Measurements from ENCODE around the gene GDF2. TPM values are rescaled to one million over a fixed set of nuclear protein-coding genes. Genes with fewer than 3 reads are reported as not detected.

GDF2 gene
- total and polyA plus RNA-seq, 10 of the 15 experiments (the other 5 are each of a cell fraction or from before 2014, with no cell fraction given) = not detected

DNA sequence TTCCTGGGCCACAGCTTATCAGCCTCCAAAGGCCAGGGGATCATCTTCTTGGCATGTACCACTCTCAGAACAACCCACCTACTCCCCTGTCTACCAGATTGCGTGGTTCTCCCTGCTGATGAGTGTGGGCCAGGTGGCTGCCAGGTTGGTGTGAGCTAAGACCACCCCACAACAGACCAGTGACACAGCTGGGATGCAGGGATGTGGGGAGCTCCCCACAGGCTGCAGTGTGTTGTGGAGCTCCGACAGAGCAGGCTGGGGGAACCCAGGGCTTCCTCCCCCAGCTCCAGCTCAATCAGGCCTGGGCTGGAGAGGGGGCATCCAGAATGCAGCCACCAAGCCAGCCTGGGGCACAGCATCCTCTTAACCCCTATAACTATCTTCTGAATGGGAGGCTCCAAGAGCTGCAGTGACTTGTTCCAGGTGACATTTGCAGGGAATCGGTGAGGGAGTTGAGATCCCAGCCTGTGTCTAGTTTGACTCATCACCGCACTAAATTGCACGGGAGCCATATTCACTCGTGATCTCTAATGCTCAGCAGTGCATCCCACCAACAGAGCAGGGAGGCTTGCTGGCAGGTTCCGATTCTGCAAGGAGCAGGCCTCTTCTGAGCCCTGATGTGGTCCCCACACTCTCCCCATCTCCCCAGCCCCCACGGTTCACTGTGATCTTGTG lies 596 bp upstream of the GDF2 start:
- no peak for DNase-seq (ENCODE audit: low read depth, low spot score)
- no peaks in the 10 kb centered on the region for H3K79me2 ChIP-seq (ENCODE audit: control insufficient read depth, insufficient read depth, low read length)
- RAD21 ChIA-PET (ENCODE audit: unreplicated experiment) = interaction anchor here (2.5 kb wide), 1 partner anchor 10 kb away, joined by 10 read pairs; no protein-coding TSS in a partner anchor
- no peaks in the 10 kb centered on the region; a peak in 1 of 4 replicates for H3K27me3 ChIP-seq (replicated peaks in 1 of 2; ENCODE audit: control insufficient read depth in 2 of 2, insufficient read depth in 2 of 2, low read length in 1 of 2)
- no peaks in the 10 kb centered on the region for H4K20me1 ChIP-seq (ENCODE audit: control insufficient read depth, insufficient read depth)
- no peak overlapping the region for H3K4me2 ChIP-seq (ENCODE audit: control insufficient read depth, insufficient read depth)
- no peak overlapping the region for H3K27ac ChIP-seq (ENCODE audit: control insufficient read depth, insufficient read depth)
- WGBS (ENCODE audit: insufficient coverage, insufficient replicate concordance, low lambda C conversion rate, missing lambda C conversion rate) = 25% methylated on average over 8 of the region's 8 CpGs
- no peak overlapping the region for H3K9ac ChIP-seq (ENCODE audit: control insufficient read depth, insufficient read depth, low read length)
- CTCF ChIA-PET = no interaction called here
- TF ChIP-seq, protein P1, sequence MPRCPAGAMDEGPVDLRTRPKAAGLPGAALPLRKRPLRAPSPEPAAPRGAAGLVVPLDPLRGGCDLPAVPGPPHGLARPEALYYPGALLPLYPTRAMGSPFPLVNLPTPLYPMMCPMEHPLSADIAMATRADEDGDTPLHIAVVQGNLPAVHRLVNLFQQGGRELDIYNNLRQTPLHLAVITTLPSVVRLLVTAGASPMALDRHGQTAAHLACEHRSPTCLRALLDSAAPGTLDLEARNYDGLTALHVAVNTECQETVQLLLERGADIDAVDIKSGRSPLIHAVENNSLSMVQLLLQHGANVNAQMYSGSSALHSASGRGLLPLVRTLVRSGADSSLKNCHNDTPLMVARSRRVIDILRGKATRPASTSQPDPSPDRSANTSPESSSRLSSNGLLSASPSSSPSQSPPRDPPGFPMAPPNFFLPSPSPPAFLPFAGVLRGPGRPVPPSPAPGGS (IDR thresholded peaks at IDR 0.05; ENCODE audit: borderline replicate concordance, insufficient read depth, low read depth, low read length, poor library complexity, severe bottlenecking) = peak; percentile 38
- no peak for TF ChIP-seq ZNF207 (IDR thresholded peaks at IDR 0.05; ENCODE audit: borderline replicate concordance)
- ATAC-seq = no peak
- in situ Hi-C loops (cut with MboI) = no loop called here
- intact Hi-C loops (cut with micrococcal nuclease; ENCODE audit: unreplicated experiment) = no loop called here
- SMC1A ChIA-PET (ENCODE audit: uncharacterized antibody, unreplicated experiment) = no interaction called here
- no peak overlapping the region for H3K4me3 ChIP-seq
- no peak overlapping the region for H2AFZ ChIP-seq (ENCODE audit: control insufficient read depth, low read depth, low read length)
- H3K9me3 ChIP-seq (replicated peaks; ENCODE audit: control insufficient read depth, insufficient read depth, low read length) = no peaks in the 10 kb centered on the region
- H3K36me3 ChIP-seq (ENCODE audit: control insufficient read depth in 2 of 2, insufficient read depth in 2 of 2, low read length in 1 of 2) = no peaks in the 10 kb centered on the region
- no peak for FAIRE-seq
- no TSS peak for BruUV-seq (replicated peaks)
- POLR2A ChIA-PET = no interaction called here
- no peaks in the 10 kb centered on the region for H3K4me1 ChIP-seq (ENCODE audit: control insufficient read depth, insufficient read depth, low read length)

DNA sequence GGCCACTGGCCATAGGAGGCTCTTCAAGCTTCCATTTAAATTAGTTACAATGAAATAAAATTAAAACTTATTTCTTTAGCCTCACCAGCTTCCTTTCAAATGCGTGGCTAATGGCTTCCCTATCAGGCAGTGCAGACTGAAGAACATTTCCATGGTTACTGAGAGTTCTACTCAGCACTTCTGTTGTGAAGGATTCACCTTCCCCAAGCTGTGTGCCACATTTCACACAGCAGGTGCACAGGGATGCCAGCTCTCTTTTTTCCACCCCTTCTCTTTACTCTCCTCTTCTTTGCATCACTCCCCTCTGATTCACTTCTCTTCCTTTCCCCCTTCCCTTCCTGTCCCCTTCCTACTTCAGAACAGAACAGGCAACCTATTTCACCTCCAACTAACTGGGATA lies 833 bp downstream of the GDF2 start:
- Histone ChIP-seq H4K20me1 (ENCODE audit: control insufficient read depth, insufficient read depth) (no peaks in the 10 kb centered on the region; the same call in 1 of the 2 replicates), H3K27ac (ENCODE audit: control insufficient read depth, insufficient read depth) (no peak overlapping the region), H3K4me3 (no peak overlapping the region), H2AFZ (ENCODE audit: control insufficient read depth, low read depth, low read length) (no peak overlapping the region), H3K9ac (ENCODE audit: control insufficient read depth, insufficient read depth, low read length) (no peak overlapping the region), H3K4me2 (ENCODE audit: control insufficient read depth, insufficient read depth) (no peak overlapping the region), H3K4me1 (ENCODE audit: control insufficient read depth, insufficient read depth, low read length) (no peaks in the 10 kb centered on the region), H3K79me2 (ENCODE audit: control insufficient read depth, insufficient read depth, low read length) (no peaks in the 10 kb centered on the region), H3K9me3 (replicated peaks; ENCODE audit: control insufficient read depth, insufficient read depth, low read length) (no peaks in the 10 kb centered on the region), H3K27me3 (replicated peaks in 1 of 2; ENCODE audit: control insufficient read depth in 2 of 2, insufficient read depth in 2 of 2, low read length in 1 of 2) (no peaks in the 10 kb centered on the region; a peak in 1 of 4 replicates), H3K36me3 (ENCODE audit: control insufficient read depth in 2 of 2, insufficient read depth in 2 of 2, low read length in 1 of 2) (no peaks in the 10 kb centered on the region)
- 0% methylated on average over 1 of the region's 1 CpG for WGBS (ENCODE audit: insufficient coverage, insufficient replicate concordance, low lambda C conversion rate, missing lambda C conversion rate)
- DNase-seq (ENCODE audit: low read depth, low spot score) = no peak
- no peak for ATAC-seq
- ChIA-PET SMC1A (ENCODE audit: uncharacterized antibody, unreplicated experiment) (no interaction called here), POLR2A (no interaction called here), RAD21 (ENCODE audit: unreplicated experiment) (no interaction called here), CTCF (interaction anchor here (1.0 to 2.0 kb wide), 4 partner anchors 10 to 277 kb away, joined by 3 to 7 read pairs (median 3); no protein-coding TSS in a partner anchor)
- no TSS peak for BruUV-seq (replicated peaks)
- intact Hi-C loops (cut with micrococcal nuclease; ENCODE audit: unreplicated experiment) = no loop called here
- no peak for TF ChIP-seq POLR2A (IDR thresholded peaks at IDR 0.05; ENCODE audit: low read depth, low read length)
- no peak for TF ChIP-seq CHD4 (IDR thresholded peaks at IDR 0.05)
- no peak for TF ChIP-seq BHLHE40 (IDR thresholded peaks at IDR 0.05; ENCODE audit: borderline replicate concordance in 1 of 2, low read depth in 2 of 2, low read length in 1 of 2)
- TF ChIP-seq NR2F1 (conservative IDR thresholded peaks at IDR 0.05) = no peak
- TF ChIP-seq SMC3 (IDR thresholded peaks at IDR 0.05; ENCODE audit: borderline replicate concordance, low read length) = no peak
- TF ChIP-seq TBL1XR1 (IDR thresholded peaks at IDR 0.05; ENCODE audit: low read depth, low read length) = no peak
- TF ChIP-seq RFX5 (IDR thresholded peaks at IDR 0.05; ENCODE audit: low read depth, low read length) = no peak
- TF ChIP-seq TAF1 (IDR thresholded peaks at IDR 0.05; ENCODE audit: borderline replicate concordance, low read depth, low read length) = no peak
- no peak for TF ChIP-seq SREBF1 (IDR thresholded peaks at IDR 0.05; ENCODE audit: low read length)
- no peak for TF ChIP-seq RAD51 (IDR thresholded peaks at IDR 0.05)
- in situ Hi-C loops (cut with MboI) = no loop called here
- no peak for FAIRE-seq

Data from GM12878 (cell line).